IMR-90 (cell line): ENCODE data around the gene EPB41L1. TPM values are rescaled to one million over a fixed set of nuclear protein-coding genes. Genes with fewer than 3 reads are reported as not detected.

Experiments used
- ATAC-seq: fragments of 200-7000 bp; cut with Tn5 transposase; 2 replicates; pipeline ENCODE4 v1.9.1; 2020; ENCODE audit warnings: low read depth, mild to moderate bottlenecking, moderate library complexity
- BruUV-seq: library from RNA; stranded (reverse); fragments of 400-500 nt; replicated peaks from 2 replicates; lab custom pipeline; 2021; lab: Mats Ljungman, UMichigan
- CTCF ChIA-PET: fragments of 300-600 bp; formaldehyde crosslinking; extraction: SDS; loops from one replicate; lab custom pipeline; 2021; ENCODE audit warnings: antibody characterized with exemption; lab: Yijun Ruan, JAX
- POLR2A ChIA-PET: fragments of 300-600 bp; sonication (Branson Sonifier 250); formaldehyde crosslinking; loops from one replicate; lab custom pipeline; 2022; ENCODE audit warnings: antibody characterized with exemption; ENCODE audit not compliant: unreplicated experiment; lab: Charles Lee
- DNase-seq: peaks from one replicate; pipeline ENCODE4 v3.0.0; 2013
- H2AFZ ChIP-seq: replicated peaks from 2 replicates; pipeline ENCODE3; 2013; ENCODE audit warnings: low read length, mild to moderate bottlenecking; ENCODE audit not compliant: poor library complexity
- H2AK5ac ChIP-seq: 2 replicates; pipeline ENCODE4 v1.6.1; 2013; ENCODE audit warnings: low read depth, low read length, inconsistent platforms
- H2AK9ac ChIP-seq: replicated peaks from 2 replicates; pipeline ENCODE3; 2013; ENCODE audit warnings: mild to moderate bottlenecking, low read depth, low read length, moderate library complexity; ENCODE audit not compliant: poor library complexity
- H2BK120ac ChIP-seq: 2 replicates; pipeline ENCODE4 v1.6.1; 2013; ENCODE audit warnings: low read depth, low read length, inconsistent platforms
- H2BK15ac ChIP-seq: 3 replicates; pipeline ENCODE4 v1.6.1; 2013; ENCODE audit warnings: low read depth, low read length, inconsistent platforms
- H2BK20ac ChIP-seq: 2 replicates; pipeline ENCODE4 v1.6.1; 2013; ENCODE audit warnings: low read depth, mild to moderate bottlenecking, inconsistent platforms, low read length, moderate library complexity
- H2BK5ac ChIP-seq: 2 replicates; pipeline ENCODE4 v1.6.1; 2013; ENCODE audit warnings: mild to moderate bottlenecking, low read depth, low read length, inconsistent platforms; ENCODE audit not compliant: poor library complexity, severe bottlenecking
- H3K14ac ChIP-seq: replicated peaks from 2 replicates; pipeline ENCODE4 v1.6.1; 2013; ENCODE audit warnings: low read depth, low read length, inconsistent platforms
- H3K18ac ChIP-seq: 2 replicates; pipeline ENCODE4 v1.6.1; 2013; ENCODE audit warnings: low read depth, low read length, control low read depth
- H3K23ac ChIP-seq: 2 replicates; pipeline ENCODE4 v1.6.1; 2013; ENCODE audit warnings: low read depth, low read length, inconsistent platforms
- H3K27ac ChIP-seq: 2 replicates; pipeline ENCODE4 v1.5.1; 2013; ENCODE audit warnings: mild to moderate bottlenecking, control low read depth, low read length; ENCODE audit not compliant: insufficient read depth
- H3K27me3 ChIP-seq: 2 replicates; pipeline ENCODE4 v1.6.1; 2013; ENCODE audit warnings: low read length; ENCODE audit not compliant: control insufficient read depth, insufficient read depth
- H3K36me3 ChIP-seq: 2 replicates; pipeline ENCODE4 v1.6.1; 2013; ENCODE audit warnings: low read length, mixed read lengths; ENCODE audit not compliant: control insufficient read depth, insufficient read depth
- H3K4ac ChIP-seq: 2 replicates; pipeline ENCODE4 v1.6.1; 2013; ENCODE audit warnings: low read depth, low read length, inconsistent platforms
- H3K4me1 ChIP-seq: 2 replicates; pipeline ENCODE4 v1.6.1; 2013; ENCODE audit warnings: low read length, mixed read lengths; ENCODE audit not compliant: control insufficient read depth, insufficient read depth
- H3K4me2 ChIP-seq: 2 replicates; pipeline ENCODE4 v1.6.1; 2013; ENCODE audit warnings: low read depth, mild to moderate bottlenecking, control low read depth, low read length, moderate library complexity
- H3K4me3 ChIP-seq: 2 replicates; pipeline ENCODE4 v1.5.1; 2013; ENCODE audit warnings: low read depth, mild to moderate bottlenecking, control low read depth, low read length, moderate library complexity; ENCODE audit not compliant: insufficient read depth
- H3K56ac ChIP-seq: 2 replicates; pipeline ENCODE4 v1.6.1; 2013; ENCODE audit warnings: low read length, inconsistent platforms; ENCODE audit not compliant: insufficient read depth; ENCODE audit errors: extremely low read depth
- H3K79me1 ChIP-seq, 2 experiments: 2 replicates each; pipeline ENCODE4 v1.6.1; 2013; ENCODE audit warnings: low read length in 2 of 2, inconsistent platforms in 1 of 2, low read depth in 1 of 2
- H3K9ac ChIP-seq: 2 replicates; pipeline ENCODE4 v1.6.1; 2013; ENCODE audit warnings: low read depth, low read length, control low read depth
- H3K9me1 ChIP-seq: 2 replicates; pipeline ENCODE4 v1.6.1; 2013; ENCODE audit warnings: low read length, inconsistent platforms; ENCODE audit not compliant: insufficient read depth
- H3K9me3 ChIP-seq: 2 replicates; pipeline ENCODE4 v1.6.1; 2013; ENCODE audit warnings: low read length; ENCODE audit not compliant: control insufficient read depth, insufficient read depth
- H4K20me1 ChIP-seq: 2 replicates; pipeline ENCODE4 v1.6.1; 2013; ENCODE audit warnings: low read length, inconsistent platforms; ENCODE audit not compliant: insufficient read depth
- H4K5ac ChIP-seq: 2 replicates; pipeline ENCODE4 v1.6.1; 2013; ENCODE audit warnings: mild to moderate bottlenecking, low read depth, low read length, control low read depth
- H4K8ac ChIP-seq, 2 experiments: 2 replicates each; pipeline ENCODE4 v1.6.1; 2013; ENCODE audit warnings: low read depth in 2 of 2, low read length in 2 of 2, control low read depth in 1 of 2, inconsistent platforms in 1 of 2
- H4K91ac ChIP-seq: 2 replicates; pipeline ENCODE4 v1.6.1; 2013; ENCODE audit warnings: low read depth, low read length, inconsistent platforms; ENCODE audit not compliant: insufficient read depth
- BHLHE40 ChIP-seq: fragments of 150-350 bp; IDR thresholded peaks from 2 replicates; pipeline ENCODE4 v1.6.1; 2016; ENCODE audit warnings: mild to moderate bottlenecking, low read depth, low read length
- CEBPB ChIP-seq: IDR thresholded peaks from 2 replicates; pipeline ENCODE4 v1.6.1; 2012; ENCODE audit warnings: low read depth, low read length, improper control_type of control experiment
- MAZ ChIP-seq: IDR thresholded peaks from 2 replicates; pipeline ENCODE4 v1.6.1; 2012; ENCODE audit warnings: low read depth, mild to moderate bottlenecking, low read length, improper control_type of control experiment, moderate library complexity, borderline replicate concordance
- MXI1 ChIP-seq: IDR thresholded peaks from 2 replicates; pipeline ENCODE4 v1.6.1; 2012; ENCODE audit warnings: low read depth, mild to moderate bottlenecking, low read length, moderate library complexity, borderline replicate concordance
- WGBS, 2 experiments: methylation state at CpG; one replicate each; pipeline versions ENCODE4 v1.1.5 to v1.1.7; 2013; ENCODE audit warnings: missing lambda C conversion rate in 2 of 2; ENCODE audit not compliant: insufficient read length in 1 of 2; ENCODE audit errors: extremely low coverage in 2 of 2; 5-methylcytosine and 5-hydroxymethylcytosine counted together
- dilution Hi-C: fragments of 300-500 bp; cut with HindIII; formaldehyde crosslinking; loops from one replicate; pipeline ENCODE4 v1.14.3; 2018; ENCODE audit warnings: low sequenced_read_pairs; ENCODE audit not compliant: unreplicated experiment
- in situ Hi-C: fragments of 300-500 bp; cut with MboI; formaldehyde crosslinking; loops from 3 replicates; pipeline ENCODE4 v1.14.3; 2019; ENCODE audit warnings: low sequenced_read_pairs, inconsistent platforms, mixed read lengths
- intact Hi-C: fragments of 100-400 bp; cut with micrococcal nuclease; formaldehyde crosslinking; loops from 2 replicates; pipeline ENCODE4 v1.10.0; 2022
- polyA plus RNA-seq, 3 experiments: library from polyadenylated mRNA; depleted of rRNA; stranded (reverse); fragments of >200 nt; gene quantifications; 2 replicates each; pipeline ENCODE4 v1.2.3, GENCODE V29; 2012; ENCODE audit warnings: low replicate concordance in 1 of 3
- total RNA-seq: library from RNA; depleted of rRNA; stranded (reverse); fragments of >200 nt; gene quantifications from 2 replicates; pipeline ENCODE4 v1.2.3, GENCODE V29; 2012

The EPB41L1 gene
- total and polyA plus RNA-seq, 2 of the 4 experiments (the other 2 are of a cell fraction): 12.5 to 33.7 TPM

GRCh38 chr20:36147690-36148089, 6.8 kb upstream of the EPB41L1 start:
- Histone ChIP-seq H3K4me2 (no peak overlapping the region), H2AFZ (peak overlapping the region; percentile 38), H2BK15ac (no peak overlapping the region), H4K5ac (no peak overlapping the region), H3K4ac (no peak overlapping the region), H3K79me1 (no peaks in the 10 kb centered on the region), H3K36me3 (no peaks in the 10 kb centered on the region), H3K27me3 (peaks cover 7% of the 10 kb centered on the region), H4K91ac (no peak overlapping the region), H3K9ac (no peak overlapping the region), H3K23ac (no peak overlapping the region), H3K4me1 (peaks cover 6% of the 10 kb centered on the region; the same call in 1 of the 2 replicates), H3K14ac (no peak overlapping the region), H2BK120ac (no peak overlapping the region), H2BK5ac (no peak overlapping the region), H3K9me3 (no peaks in the 10 kb centered on the region), H3K56ac (no peak overlapping the region), H2BK20ac (no peak overlapping the region), H3K4me3 (no peak overlapping the region), H2AK9ac (no peak overlapping the region), H4K20me1 (no peaks in the 10 kb centered on the region; the same call in none of the 2 replicates), H3K27ac (no peak overlapping the region), H3K18ac (no peak overlapping the region), H4K8ac (no peak overlapping the region), H3K9me1 (no peaks in the 10 kb centered on the region), H2AK5ac (no peak overlapping the region)
- TF ChIP-seq BHLHE40 (peak; percentile 58; the same call in 1 of the 2 replicates), CEBPB (peak; percentile 68), MXI1 (no peak), MAZ (0 out of 2 replicates have a peak, but pooled peaks have one; percentile 18)
- ChIA-PET CTCF (interaction anchor here (0.7 to 1.1 kb wide), 2 partner anchors 9 to 152 kb away, joined by 3 read pairs; no protein-coding TSS in a partner anchor), POLR2A (no interaction called here)
- ATAC-seq: peak; percentile 76
- 20% methylated on average over 2 of the region's 3 CpGs; no CpG with 5 or more reads in 1 of the 2 experiments for WGBS, 2 experiments
- in situ Hi-C loops: loop anchor here (25.0 kb wide), 1 partner anchor 385 kb away; the partner anchor contains the start of gene PHF20
- intact Hi-C loops: no loop called here
- BruUV-seq: no TSS peak
- DNase-seq: peak; percentile 81
- dilution Hi-C loops: no loop called here
